Fibroblast of peridontal ligament (primary cell): Measurements from ENCODE around the gene ARHGEF39.
A peak's percentile ranks its signal among the peaks of the same experiment; 100 is the strongest.

ENCODE experiments used
- DNase-seq: peaks from one replicate; pipeline ENCODE4 v3.0.0-alpha.2; 2010; ENCODE audit errors: extremely low read depth

ARHGEF39 gene

DNA sequence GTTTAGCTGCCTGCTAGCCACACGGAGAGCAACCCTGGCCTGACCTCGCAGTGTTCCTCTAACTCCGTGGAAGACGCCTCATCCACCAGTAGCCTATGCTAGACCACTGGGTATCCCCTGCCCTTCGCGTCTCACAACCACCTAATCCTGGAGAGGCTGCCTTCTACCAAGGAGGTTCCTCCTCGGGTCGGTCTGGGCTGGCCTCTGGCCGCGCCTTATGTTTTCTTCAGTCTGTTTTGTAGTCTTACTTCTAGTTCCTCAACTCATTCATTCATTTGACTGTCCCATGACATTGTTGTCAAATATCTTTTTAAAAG lies 26.3 kb upstream of the ARHGEF39 start:
- no peak for DNase-seq

DNA sequence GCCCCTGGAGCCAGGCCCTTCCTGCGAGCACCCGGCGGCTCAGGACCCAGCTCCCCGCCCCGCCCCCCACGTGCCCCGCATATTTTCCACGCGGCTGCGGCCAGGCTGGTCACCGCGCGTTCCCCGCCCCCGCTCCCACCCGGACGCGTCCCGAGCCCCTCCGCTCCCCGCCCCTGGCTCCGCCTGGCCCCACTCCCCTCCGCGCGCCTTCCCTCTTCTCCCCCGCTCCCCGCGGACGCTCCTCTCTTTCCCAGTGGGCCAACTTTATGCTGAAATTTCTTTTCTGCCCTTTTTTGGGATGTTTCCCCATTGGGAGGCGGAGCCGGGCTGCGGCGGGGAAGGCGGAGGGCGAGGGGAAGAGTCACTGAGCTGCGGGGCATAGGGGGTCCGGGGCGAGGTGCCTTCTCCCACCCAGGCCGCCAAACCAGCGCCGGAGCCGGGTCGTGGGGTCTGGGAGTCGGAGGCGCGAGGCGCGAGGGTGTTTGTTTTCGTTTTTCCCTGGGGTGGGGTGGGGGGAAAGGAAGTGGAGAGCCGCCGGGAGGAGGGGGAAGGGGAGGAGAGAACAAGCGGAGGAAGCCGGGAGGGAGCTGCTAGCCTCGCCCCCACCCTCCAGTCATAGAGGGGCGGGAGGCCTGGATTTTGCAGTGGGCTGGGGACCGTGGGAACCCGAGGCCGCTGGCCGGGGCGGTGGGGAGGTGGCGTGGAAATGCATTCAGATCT lies 25.8 kb upstream of the ARHGEF39 start:
- peak; percentile 81 for DNase-seq

DNA sequence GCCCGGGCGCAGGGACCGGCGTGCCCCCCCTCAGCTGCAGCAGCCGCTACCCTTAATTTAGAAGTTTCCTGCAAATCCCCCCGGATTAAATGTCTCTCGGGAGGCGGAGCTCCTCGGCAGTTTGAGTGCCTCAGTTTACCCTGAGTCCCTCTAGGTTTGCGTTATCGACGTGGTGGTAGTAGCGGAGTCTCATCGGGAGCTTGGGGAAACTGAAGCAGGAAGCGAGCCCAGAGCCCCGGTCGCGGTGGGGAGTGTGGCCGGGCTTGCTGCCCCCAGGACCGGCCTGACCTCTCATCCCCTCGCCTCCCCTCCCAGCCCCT lies 25.3 kb upstream of the ARHGEF39 start:
- DNase-seq, result peak; percentile 52

DNA sequence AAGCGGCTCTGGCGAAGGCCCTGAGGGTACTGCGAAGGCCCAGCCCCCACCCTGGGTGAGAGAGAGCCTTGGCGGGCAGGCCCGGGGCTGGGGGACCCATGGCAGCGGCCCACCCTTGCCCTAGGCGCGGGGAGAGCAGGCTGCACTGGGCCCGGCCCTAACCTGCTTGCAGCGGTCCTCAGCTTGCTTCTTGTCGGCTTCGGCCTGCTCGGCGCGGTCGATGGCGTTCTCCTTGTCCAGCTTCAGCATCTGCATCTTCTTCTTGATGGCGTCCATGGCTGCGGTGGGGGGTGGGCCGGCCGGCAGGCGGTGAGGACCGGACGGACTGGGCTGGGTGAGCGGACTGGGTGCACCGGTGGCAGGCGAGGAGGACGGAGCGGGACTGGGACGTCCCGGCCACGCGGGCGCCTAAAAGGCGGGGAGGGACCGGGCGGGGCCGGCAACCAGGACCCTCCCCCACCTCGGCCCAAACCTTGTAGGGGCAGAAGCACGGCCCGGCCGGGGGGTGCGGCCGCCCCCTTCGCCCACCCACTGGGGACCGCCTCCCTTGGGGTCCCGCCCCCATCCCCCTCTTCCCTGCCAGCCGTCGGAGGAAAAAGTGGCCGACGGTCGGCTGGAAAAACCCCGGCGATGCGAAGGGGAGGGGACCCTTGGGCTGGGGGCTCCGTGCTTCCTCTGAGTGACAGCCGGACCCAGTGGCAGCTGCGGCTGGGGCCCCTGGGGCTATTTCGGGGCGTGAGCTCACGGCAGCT lies 24.7 kb upstream of the ARHGEF39 start, which contains the start of gene TPM2:
Gene TPM2 (minus strand): TSS at position 384 of the 752 bp plus-strand sequence. CDS start 108 bp downstream, at position 276.
- peak; percentile 78 for DNase-seq

DNA sequence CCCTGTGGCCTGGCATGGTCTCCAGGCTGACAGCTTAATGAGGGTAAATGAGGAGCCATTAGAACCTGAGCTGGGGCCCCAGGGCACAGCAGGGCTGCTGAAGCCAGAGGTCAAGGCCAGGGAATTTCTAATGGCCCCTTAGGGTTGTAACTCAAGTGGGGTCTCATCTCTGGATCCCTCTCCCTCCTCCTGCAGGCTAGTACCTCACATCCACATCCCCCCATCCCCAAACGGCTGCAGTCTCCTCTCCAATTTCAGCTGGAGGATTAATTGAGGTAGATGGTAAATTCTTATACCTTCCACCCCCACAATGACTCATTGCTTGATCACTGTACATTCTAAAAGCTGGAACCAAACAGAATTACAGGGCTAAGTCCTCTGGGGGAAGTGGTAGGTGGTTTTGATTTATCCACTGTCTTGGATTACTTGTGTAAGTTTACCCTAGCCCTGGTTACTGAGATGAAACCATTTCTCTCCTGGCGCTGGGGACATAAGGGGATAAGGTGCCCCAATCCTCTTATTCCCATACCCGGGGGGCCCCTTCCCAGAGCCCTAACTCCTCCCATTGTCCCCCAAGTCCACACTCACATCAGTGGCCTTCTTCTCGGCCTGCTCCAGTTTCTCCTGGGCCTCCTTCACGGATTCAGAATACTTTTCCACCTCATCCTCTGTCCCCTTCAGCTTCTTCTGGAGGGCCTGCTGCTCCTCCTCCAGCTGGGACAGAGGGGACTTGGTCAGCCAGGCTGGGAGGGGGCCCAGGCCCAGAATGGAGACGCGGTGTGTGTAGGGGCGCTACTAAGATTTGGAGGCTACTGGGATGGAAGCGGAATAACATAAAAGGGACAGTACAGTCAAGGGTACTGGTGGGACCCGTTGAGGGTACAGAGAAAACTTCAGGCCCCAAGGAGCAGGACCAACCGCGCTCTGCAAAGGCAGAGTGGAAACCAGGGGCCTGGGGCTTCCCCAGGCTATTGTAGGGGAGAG lies 23.9 kb upstream of the ARHGEF39 start:
- peak; percentile 86 for DNase-seq

DNA sequence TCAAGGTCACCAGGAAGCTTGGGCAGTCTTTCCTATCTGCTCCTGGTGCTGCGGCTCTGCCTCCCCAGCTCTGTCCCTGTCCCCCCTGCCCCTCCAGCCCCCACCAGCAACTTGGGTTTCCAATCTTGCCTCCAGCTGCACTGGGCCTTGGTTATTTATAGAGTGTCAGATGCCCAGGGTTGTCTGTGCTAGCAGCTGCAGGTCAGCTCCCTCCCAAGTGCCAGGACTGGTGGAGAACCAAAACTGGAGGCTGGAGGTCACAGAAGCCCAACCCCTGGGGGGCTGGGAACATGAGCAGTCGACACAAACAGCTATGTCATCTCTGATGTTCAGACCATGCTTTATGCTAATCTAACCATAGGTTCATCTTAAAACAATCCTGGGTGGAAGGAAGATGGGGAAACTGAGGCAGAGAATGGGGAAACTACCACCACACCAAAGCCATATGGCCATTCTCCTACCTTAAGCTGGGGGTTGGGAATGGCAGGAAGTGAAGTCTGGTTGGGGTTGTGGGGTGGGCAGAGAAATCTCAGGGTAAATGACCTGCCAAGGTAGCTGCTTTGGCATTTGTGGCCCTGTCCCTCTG lies 23.1 kb upstream of the ARHGEF39 start:
- no peak for DNase-seq

DNA sequence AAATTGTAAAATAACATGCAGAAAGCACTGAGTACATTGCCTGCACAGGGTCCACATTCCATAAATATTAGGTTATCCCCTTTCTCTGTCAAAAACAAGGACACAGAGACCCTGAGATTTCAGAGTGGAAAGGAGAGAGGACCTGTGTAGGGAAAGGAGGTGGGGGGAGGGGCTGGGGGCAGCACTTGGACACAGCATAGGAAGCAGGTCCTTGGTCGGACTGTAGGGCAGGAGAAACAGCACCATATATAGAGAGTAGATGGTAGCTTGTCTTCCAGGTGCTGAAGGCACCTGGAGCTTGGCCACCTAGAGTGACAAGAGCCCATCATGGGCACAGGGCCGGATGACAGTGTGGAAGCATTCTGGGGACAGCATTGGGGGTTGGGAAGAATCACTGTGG lies 22.3 kb upstream of the ARHGEF39 start:
- no peak for DNase-seq

DNA sequence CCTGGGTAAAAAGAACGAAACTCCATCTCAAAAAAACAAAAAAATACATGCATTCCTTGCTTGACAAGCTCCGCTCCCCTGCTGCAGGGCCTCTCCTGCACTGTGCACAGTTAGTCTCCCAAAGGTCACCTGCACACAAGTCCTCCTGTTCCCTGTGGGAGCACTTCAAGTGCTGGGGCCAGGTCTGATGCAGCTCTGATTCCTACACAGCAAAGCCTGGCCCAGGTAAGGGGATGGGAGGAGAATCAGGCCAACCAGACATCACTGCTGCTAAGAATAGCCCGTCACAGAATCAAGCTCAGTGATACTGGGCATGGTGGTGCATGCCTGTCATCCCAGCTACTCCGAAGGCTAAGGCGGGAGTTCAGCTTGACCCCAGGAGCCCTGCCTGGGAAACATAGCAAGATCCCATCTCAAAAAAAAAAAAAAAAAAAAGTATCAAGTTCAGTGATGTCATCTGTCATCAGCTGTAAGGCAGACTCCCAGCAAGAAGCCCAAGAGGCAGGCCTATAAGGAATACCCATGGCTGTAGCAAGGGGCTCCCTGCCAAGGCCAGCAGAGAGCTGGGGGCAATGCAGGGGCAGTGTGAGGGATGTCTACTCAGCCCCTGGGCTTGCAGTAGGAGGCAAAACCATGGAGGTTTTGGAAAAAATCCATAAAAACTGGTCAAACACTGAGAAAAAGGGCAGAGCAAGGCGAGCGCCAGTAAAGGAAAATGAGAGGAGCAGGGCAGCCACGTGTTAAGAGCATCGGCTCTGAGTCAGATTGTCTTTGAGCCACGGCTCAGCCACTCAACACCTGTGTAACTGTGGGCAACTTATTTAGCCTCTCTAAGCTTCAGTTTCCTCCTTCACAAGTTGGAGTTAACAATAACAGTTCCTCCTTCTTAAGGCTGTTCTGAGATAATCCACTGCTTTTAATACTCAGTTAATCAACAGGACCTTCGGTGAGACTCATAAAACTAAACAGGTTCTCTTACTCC lies 21.5 kb upstream of the ARHGEF39 start:
- DNase-seq, result peak; percentile 75

DNA sequence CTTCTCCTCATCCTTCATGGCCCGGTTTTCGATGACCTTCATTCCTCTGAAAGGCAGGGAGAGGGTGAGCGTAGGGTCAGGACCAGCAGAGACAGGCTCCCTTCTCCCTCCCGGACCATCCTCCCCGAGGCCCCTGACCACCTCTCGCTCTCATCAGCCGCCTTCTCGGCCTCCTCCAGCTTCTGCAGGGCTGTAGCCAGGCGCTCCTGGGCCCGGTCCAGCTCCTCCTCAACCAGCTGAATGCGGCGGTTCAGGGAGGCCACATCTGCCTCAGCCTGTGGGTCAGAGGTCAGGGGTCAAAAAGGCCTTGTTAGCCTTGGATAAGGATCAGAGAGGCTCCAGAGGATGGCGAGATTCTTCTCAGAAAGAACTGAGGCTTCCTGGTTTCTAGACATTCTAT lies 20.5 kb upstream of the ARHGEF39 start:
- no peak for DNase-seq

DNA sequence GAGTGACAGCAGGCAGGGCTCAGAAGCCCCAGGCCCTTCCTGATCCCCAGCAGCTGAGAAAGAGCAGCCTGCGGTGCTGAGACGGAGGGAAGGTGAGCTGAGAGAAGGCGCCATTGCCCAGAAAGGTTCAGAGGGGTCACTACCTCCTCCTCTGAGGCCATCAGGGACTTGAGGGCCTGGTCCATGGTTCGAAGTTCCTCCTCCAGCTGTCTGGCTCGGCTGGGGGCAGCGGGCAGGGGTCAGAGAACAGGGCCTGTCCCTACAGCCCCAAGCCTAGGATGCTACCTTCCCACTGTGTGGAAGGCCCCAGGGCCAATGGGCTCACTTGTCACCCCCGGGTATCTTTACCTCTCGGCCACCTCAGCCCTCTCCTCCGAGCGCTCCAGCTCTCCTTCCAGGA lies 19.9 kb upstream of the ARHGEF39 start:
- DNase-seq, result no peak

DNA sequence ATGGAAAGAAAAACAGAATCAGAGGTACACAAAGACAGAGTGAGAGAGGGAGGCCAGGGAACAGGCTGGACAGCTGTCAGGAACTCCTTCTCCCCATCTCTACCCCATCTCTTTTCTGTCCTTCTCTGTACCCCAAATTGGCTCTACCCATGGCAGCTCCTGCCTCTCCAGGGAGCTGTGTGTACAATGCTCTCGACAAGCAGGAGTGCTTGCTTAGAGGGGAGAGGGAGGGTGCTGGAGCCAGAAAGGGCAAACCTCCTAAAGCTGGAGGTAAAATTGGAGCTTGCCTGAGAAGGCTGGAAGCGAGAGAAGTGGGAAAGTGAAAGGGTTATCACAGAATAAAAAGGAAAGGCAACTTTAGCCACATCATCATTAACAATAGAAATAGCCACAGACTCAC lies 18.3 kb upstream of the ARHGEF39 start:
- DNase-seq, result no peak

DNA sequence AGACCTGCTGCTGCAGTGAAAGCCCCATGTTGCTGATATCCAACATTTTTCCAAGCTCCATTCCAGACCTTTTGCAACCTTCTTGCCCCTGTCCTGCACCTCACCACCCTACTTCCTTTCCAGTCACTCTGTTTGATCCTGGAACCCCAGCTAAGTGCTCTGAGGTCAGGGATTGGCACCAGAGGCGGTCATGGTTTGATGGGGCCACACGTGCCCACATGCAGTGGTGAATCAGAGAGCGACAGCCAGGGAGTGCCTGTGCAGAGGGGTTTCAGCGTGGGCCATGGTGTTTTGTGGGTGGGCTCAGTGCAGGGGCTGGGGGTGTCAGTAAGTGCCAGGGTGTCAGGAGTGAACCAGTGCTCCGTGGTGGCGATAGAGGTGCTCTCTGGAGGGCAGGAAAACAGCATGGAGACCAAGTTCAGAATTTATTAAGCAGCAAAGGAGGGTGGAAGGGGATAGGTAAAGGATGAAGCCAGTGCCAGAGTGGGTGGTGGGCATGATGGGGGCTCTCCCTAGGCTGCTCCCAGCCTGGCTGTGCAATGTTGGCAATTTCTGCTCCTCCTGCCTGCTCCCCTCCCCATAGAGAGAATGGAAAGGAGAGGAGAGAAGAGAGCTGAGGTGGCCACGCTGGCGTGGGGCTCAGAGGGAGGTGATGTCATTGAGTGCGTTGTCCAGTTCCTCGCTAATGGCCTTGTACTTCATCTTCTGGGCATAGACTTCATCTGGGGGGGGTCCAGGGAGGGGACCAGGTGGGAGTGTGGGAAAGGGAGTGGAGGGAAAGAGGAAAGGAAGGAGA lies 17.7 kb upstream of the ARHGEF39 start:
- no peak for DNase-seq

DNA sequence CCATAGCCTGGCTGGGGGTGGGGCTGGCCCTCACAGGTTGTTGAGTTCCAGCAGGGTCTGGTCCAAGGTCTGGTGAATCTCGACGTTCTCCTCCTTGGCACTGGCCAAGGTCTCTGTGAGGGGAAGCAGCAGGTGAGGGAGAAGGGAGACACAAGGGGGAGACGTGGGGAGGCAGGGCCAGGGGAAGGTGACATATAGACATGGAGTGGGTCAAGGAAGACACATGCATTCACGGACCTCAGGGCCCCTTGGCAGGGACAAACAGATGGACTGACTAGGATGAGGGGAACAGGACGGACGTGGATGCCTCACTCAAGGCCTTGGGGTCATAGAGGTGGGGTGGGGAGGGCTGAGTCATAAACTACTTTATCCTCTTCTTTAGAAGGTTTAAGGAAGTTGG lies 17.1 kb upstream of the ARHGEF39 start:
- DNase-seq, result no peak

DNA sequence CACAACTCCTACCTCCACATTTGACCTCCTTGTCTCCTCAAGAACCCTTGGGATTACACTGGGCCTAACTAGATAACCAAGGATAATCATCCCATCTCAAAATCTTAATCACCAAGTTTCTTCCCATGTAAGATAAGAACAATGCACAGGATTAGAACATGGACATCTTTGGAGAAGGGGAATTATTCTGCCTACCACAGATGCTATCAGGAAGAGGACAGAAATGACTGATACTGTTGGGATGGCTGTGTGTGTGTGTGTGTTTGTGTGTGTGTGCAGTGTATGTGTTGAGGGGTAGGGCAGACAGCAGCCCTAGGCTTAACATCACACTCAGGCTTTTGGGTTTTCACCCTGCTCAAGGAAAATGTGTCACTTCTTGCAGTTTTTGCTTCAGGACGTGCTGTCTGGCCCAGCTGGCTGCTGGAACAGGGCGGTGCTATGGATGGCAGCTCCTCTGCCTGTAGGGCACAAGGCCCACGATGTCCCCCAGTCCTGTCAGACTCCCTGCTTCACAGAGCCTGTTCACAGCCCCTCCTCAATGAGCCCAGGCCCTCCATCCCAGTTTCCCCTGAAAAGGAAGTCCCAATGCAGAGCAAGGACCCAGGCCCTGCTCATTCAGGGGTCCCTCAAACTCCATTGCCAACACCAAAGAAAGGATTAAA lies 16.5 kb upstream of the ARHGEF39 start:
- DNase-seq, result no peak

DNA sequence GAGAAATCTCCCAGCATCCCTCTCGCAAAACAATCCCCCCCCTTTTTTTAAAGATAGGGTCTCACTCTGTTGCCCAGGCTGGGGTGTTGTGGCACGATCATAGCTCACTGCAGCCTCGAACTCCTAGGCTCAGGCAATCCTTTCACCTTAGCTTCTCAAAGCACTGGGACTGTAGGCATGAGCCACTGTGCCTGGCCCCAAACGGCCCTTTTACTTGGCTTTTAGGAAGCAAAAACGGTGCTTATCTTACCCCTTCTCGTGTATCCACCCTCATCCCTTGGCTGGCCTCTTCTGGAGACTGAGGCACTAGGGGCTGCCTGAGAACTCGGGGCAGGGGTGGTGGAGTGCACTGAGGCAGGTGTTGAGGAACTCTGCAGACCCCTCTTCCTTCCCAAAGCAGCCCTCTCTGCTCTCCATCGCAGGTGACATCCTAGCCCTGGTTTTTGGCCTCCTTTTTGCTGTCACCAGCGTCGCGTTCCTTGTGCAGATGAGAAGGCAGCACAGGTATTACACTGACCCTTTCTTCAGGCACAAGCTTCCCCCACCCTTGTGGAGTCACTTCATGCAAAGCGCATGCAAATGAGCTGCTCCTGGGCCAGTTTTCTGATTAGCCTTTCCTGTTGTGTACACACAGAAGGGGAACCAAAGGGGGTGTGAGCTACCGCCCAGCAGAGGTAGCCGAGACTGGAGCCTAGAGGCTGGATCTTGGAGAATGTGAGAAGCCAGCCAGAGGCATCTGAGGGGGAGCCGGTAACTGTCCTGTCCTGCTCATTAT lies 15.5 kb upstream of the ARHGEF39 start:
- peak; percentile 46 for DNase-seq

DNA sequence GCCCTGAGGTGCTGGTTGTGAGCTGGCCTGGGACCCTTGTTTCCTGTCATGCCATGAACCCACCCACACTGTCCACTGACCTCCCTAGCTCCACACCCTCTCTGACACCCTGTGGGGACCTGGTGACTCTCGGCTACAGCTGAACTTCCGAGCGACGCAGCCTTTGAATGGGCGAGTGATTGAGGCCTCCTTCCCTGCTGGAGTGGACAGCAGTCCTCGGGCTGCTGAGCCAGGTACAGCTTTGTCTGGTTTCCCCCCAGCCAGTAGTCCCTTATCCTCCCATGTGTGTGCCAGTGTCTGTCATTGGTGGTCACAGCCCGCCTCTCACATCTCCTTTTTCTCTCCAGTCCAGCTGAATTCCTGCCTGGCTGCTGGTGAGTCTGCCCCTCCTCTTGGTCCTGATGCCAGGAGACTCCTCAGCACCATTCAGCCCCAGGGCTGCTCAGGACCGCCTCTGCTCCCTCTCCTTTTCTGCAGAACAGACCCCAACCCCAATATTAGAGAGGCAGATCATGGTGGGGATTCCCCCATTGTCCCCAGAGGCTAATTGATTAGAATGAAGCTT lies 14.9 kb upstream of the ARHGEF39 start:
- no peak for DNase-seq

DNA sequence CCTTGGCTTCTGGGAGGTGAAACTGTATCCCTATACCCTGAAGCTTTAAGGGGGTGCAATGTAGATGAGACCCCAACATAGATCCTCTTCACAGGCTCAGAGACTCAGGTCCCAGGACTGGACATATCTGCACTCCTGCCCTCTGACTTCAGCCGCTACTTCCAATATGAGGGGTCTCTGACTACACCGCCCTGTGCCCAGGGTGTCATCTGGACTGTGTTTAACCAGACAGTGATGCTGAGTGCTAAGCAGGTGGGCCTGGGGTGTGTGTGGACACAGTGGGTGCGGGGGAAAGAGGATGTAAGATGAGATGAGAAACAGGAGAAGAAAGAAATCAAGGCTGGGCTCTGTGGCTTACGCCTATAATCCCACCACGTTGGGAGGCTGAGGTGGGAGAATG lies 14.1 kb upstream of the ARHGEF39 start:
- DNase-seq, result no peak

DNA sequence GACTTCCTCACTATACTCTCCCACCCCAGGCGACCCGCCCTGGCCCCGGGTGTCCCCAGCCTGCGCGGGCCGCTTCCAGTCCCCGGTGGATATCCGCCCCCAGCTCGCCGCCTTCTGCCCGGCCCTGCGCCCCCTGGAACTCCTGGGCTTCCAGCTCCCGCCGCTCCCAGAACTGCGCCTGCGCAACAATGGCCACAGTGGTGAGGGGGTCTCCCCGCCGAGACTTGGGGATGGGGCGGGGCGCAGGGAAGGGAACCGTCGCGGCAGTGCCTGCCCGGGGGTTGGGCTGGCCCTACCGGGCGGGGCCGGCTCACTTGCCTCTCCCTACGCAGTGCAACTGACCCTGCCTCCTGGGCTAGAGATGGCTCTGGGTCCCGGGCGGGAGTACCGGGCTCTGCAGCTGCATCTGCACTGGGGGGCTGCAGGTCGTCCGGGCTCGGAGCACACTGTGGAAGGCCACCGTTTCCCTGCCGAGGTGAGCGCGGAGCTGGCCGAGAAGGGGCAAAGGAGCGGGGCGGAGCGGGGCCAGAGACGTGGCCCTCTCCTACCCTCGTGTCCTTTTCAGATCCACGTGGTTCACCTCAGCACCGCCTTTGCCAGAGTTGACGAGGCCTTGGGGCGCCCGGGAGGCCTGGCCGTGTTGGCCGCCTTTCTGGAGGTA lies 10.9 kb upstream of the ARHGEF39 start:
- DNase-seq, result no peak
